A673 (cell line): Measurements from ENCODE around the gene DCHS2.

Source experiments
- CTCF ChIP-seq: fragments of 300-800, 200-600 bp; sonication (generic); conservative IDR thresholded peaks from 2 replicates; pipeline ENCODE4 v1.5.1; 2017; ENCODE audit warnings: low read depth, mild to moderate bottlenecking, antibody characterized with exemption, low read length, moderate library complexity, mixed read lengths
- EZH2 ChIP-seq: fragments of 200-600 bp; sonication (generic); IDR thresholded peaks from 2 replicates; pipeline ENCODE4 v1.6.1; 2017; ENCODE audit warnings: borderline replicate concordance, low read depth, mild to moderate bottlenecking, mixed read lengths, antibody characterized with exemption, low read length; ENCODE audit not compliant: poor library complexity, severe bottlenecking

GRCh38 chr4:154231806-154232478, 259.7 kb downstream of the DCHS2 start:
- TF ChIP-seq CTCF (no peak), EZH2 (no peak)
